OCI-LY1 (cell line): ENCODE measurements around the gene DIDO1.
A peak's percentile ranks its signal among the peaks of the same experiment; 100 is the strongest.
"Not testable (repeated sequence)": the region's sequence is repeated elsewhere in the genome, so short reads cannot be mapped to it uniquely, and the experiment has no call there.

Source experiments
- H2AFZ ChIP-seq: fragments of 200-600 bp; sonication (generic), shearing (Covaris generic); 2 replicates; pipeline ENCODE4 v1.6.0; 2014; ENCODE audit warnings: antibody characterized with exemption, mild to moderate bottlenecking, low read length
- H3F3A ChIP-seq: fragments of 200-600 bp; sonication (generic), shearing (Covaris generic); 2 replicates; pipeline ENCODE4 v1.6.0; 2014; ENCODE audit warnings: mild to moderate bottlenecking, antibody characterized with exemption, low read length, moderate library complexity; ENCODE audit not compliant: insufficient read depth
- H3K27ac ChIP-seq: fragments of 200-600 bp; sonication (generic); 2 replicates; pipeline ENCODE4 v1.5.1; 2014; ENCODE audit warnings: low read length, mixed run types, mild to moderate bottlenecking, low read depth; ENCODE audit not compliant: poor library complexity, severe bottlenecking
- H3K27me3 ChIP-seq: fragments of 200-600 bp; sonication (generic); 2 replicates; pipeline ENCODE4 v1.6.0; 2014; ENCODE audit warnings: antibody characterized with exemption, mild to moderate bottlenecking, low read length, moderate library complexity; ENCODE audit not compliant: insufficient read depth
- H3K36me3 ChIP-seq: fragments of 200-600 bp; sonication (generic); 2 replicates; pipeline ENCODE4 v1.6.1; 2014; ENCODE audit warnings: mild to moderate bottlenecking, antibody characterized with exemption, low read length, moderate library complexity, mixed read lengths; ENCODE audit not compliant: insufficient read depth
- H3K4me1 ChIP-seq: fragments of 200-600 bp; sonication (generic); 2 replicates; pipeline ENCODE4 v1.5.1; 2014; ENCODE audit warnings: mild to moderate bottlenecking, low read length, moderate library complexity; ENCODE audit not compliant: insufficient read depth, severe bottlenecking
- H3K4me2 ChIP-seq: fragments of 200-600 bp; sonication (generic), shearing (Covaris generic); 2 replicates; pipeline ENCODE4 v1.6.1; 2014; ENCODE audit warnings: low read length
- H3K4me3 ChIP-seq: fragments of 200-600 bp; sonication (generic); 2 replicates; pipeline ENCODE4 v1.5.1; 2014; ENCODE audit warnings: low read length, low read depth, mild to moderate bottlenecking, mixed read lengths; ENCODE audit not compliant: poor library complexity, severe bottlenecking
- H3K79me2 ChIP-seq: fragments of 200-600 bp; shearing (Covaris generic); 2 replicates; pipeline ENCODE4 v1.6.1; 2016; ENCODE audit warnings: mixed run types, low read length, mixed read lengths; ENCODE audit not compliant: insufficient read depth
- H3K9ac ChIP-seq: fragments of 200-600 bp; sonication (generic), shearing (Covaris generic); 2 replicates; pipeline ENCODE4 v1.6.1; 2014; ENCODE audit warnings: mild to moderate bottlenecking, low read length, mixed read lengths
- H3K9me2 ChIP-seq: fragments of 200-600 bp; sonication (generic), shearing (Covaris generic); 2 replicates; pipeline ENCODE4 v1.6.1; 2014; ENCODE audit warnings: low read depth, mild to moderate bottlenecking, low read length, mixed read lengths
- H3K9me3 ChIP-seq: fragments of 200-600 bp; shearing (Covaris generic); 2 replicates; pipeline ENCODE4 v1.6.1; 2014; ENCODE audit warnings: low read length, mixed read lengths
- H4K20me1 ChIP-seq: fragments of 200-600 bp; sonication (generic), shearing (Covaris generic); 2 replicates; pipeline ENCODE4 v1.6.0; 2016; ENCODE audit warnings: mild to moderate bottlenecking, low read length; ENCODE audit not compliant: insufficient read depth
- CTCF ChIP-seq: fragments of 200-600 bp; sonication (generic), shearing (Covaris generic); IDR thresholded peaks from 2 replicates; pipeline ENCODE4 v1.5.1; 2017; ENCODE audit warnings: mild to moderate bottlenecking, antibody characterized with exemption, low read length, moderate library complexity, mixed read lengths
- EZH2 ChIP-seq: fragments of 200-600 bp; sonication (generic), shearing (Covaris generic); IDR thresholded peaks from 2 replicates; pipeline ENCODE4 v1.8.0; 2017; ENCODE audit warnings: borderline replicate concordance, mixed run types, mild to moderate bottlenecking, antibody characterized with exemption, low read length, moderate library complexity, mixed read lengths

Gene DIDO1

GRCh38 chr20:62923669-62924441, 2.5 kb downstream of the DIDO1 start:
- Histone ChIP-seq H3K79me2 (peaks cover 67% of the 10 kb centered on the region), H3K9me2 (no peaks in the 10 kb centered on the region), H3F3A (no peaks in the 10 kb centered on the region), H3K27ac (no peak overlapping the region), H3K9ac (no peak overlapping the region), H3K9me3 (no peaks in the 10 kb centered on the region), H3K27me3 (no peaks in the 10 kb centered on the region), H3K4me3 (peak overlapping the region; percentile 97), H3K4me2 (peak overlapping the region; percentile 97), H3K4me1 (peaks cover 73% of the 10 kb centered on the region), H3K36me3 (peaks cover 5% of the 10 kb centered on the region; the same call in 1 of the 2 replicates), H2AFZ (no peak overlapping the region), H4K20me1 (no peaks in the 10 kb centered on the region)
- no peak for TF ChIP-seq CTCF
- TF ChIP-seq EZH2 = no peak

GRCh38 chr20:62923059-62923668, 3.1 kb downstream of the DIDO1 start:
- peak overlapping the region; percentile 97; the same call in 1 of the 2 replicates for H3K4me2 ChIP-seq
- H4K20me1 ChIP-seq, H3K9ac ChIP-seq: not testable (repeated sequence)

GRCh38 chr20:62922451-62922921, 3.8 kb downstream of the DIDO1 start:
- peaks cover 3% of the 10 kb centered on the region; the same call in 1 of the 2 replicates for H4K20me1 ChIP-seq
- no peak overlapping the region for H2AFZ ChIP-seq
- H3K4me2 ChIP-seq = peak overlapping the region; percentile 44; the same call in 1 of the 2 replicates
- H3K4me3 ChIP-seq = no peak overlapping the region
- peaks cover 5% of the 10 kb centered on the region; the same call in 1 of the 2 replicates for H3K36me3 ChIP-seq
- H3K79me2 ChIP-seq = peaks cover 80% of the 10 kb centered on the region
- TF ChIP-seq EZH2 (no peak), CTCF (no peak)
- H3K9me3 ChIP-seq = no peaks in the 10 kb centered on the region
- H3K27ac ChIP-seq = no peak overlapping the region
- H3K4me1 ChIP-seq = peaks cover 79% of the 10 kb centered on the region
- H3K9ac ChIP-seq = no peak overlapping the region
- no peaks in the 10 kb centered on the region for H3F3A ChIP-seq
- no peaks in the 10 kb centered on the region for H3K27me3 ChIP-seq
- H3K9me2 ChIP-seq = no peaks in the 10 kb centered on the region

More at GRCh38 chr20:62923059-62923668, 3.1 kb downstream of the DIDO1 start:
- Histone ChIP-seq H3K79me2 (peaks cover 74% of the 10 kb centered on the region), H3K4me1 (peaks cover 73% of the 10 kb centered on the region)
- not testable (repeated sequence) for H3K4me3 ChIP-seq, H3K9me3 ChIP-seq, H3K27ac ChIP-seq, H3F3A ChIP-seq, H2AFZ ChIP-seq, H3K36me3 ChIP-seq, H3K9me2 ChIP-seq, H3K27me3 ChIP-seq
